Astrocyte (in vitro differentiated cells and primary cell): Measurements from ENCODE around the gene ANXA2. TPM values are rescaled to one million over a fixed set of nuclear protein-coding genes. Genes with fewer than 3 reads are reported as not detected.
A peak's percentile ranks its signal among the peaks of the same experiment; 100 is the strongest.
"Not testable (repeated sequence)": the region's sequence is repeated elsewhere in the genome, so short reads cannot be mapped to it uniquely, and the experiment has no call there.

Experiments
- DNase-seq: peaks from one replicate; pipeline ENCODE4 v3.0.0-alpha.2; 2010; ENCODE audit warnings: low read depth
- FAIRE-seq: peaks from 2 replicates; lab custom pipeline; 2011; peaks lifted over from hg19 to GRCh38; lab: Jason Lieb, UNC
- H2AFZ ChIP-seq: 2 replicates; pipeline ENCODE4 v1.6.0; 2012; ENCODE audit warnings: low read depth, low read length, inconsistent platforms
- H3K27ac ChIP-seq: 2 replicates; pipeline ENCODE4 v1.5.1; 2011; ENCODE audit warnings: low read depth, low read length, inconsistent platforms
- H3K27me3 ChIP-seq: 2 replicates; pipeline ENCODE4 v1.6.0; 2011; ENCODE audit warnings: low read length, inconsistent platforms; ENCODE audit not compliant: insufficient read depth
- H3K36me3 ChIP-seq: 2 replicates; pipeline ENCODE4 v1.5.1; 2011; ENCODE audit warnings: low read length, inconsistent platforms; ENCODE audit not compliant: insufficient read depth
- H3K4me1 ChIP-seq: 2 replicates; pipeline ENCODE4 v1.5.1; 2011; ENCODE audit warnings: low read length, inconsistent platforms; ENCODE audit not compliant: insufficient read depth
- H3K4me2 ChIP-seq: 2 replicates; pipeline ENCODE4 v1.6.0; 2012; ENCODE audit warnings: low read length, inconsistent platforms
- H3K4me3 ChIP-seq: 2 replicates; pipeline ENCODE4 v1.5.1; 2011; ENCODE audit warnings: low read depth, mild to moderate bottlenecking, low read length, inconsistent platforms; ENCODE audit not compliant: insufficient read depth
- H3K79me2 ChIP-seq: 2 replicates; pipeline ENCODE4 v1.6.0; 2012; ENCODE audit warnings: mild to moderate bottlenecking, low read length, inconsistent platforms; ENCODE audit not compliant: insufficient read depth
- H3K9ac ChIP-seq: 2 replicates; pipeline ENCODE4 v1.6.0; 2012; ENCODE audit warnings: mild to moderate bottlenecking, low read length, inconsistent platforms
- H3K9me3 ChIP-seq: 2 replicates; pipeline ENCODE4 v1.5.1; 2012; ENCODE audit warnings: low read depth, mild to moderate bottlenecking, low read length, inconsistent platforms; ENCODE audit not compliant: insufficient read depth
- H4K20me1 ChIP-seq: 2 replicates; pipeline ENCODE4 v1.6.0; 2012; ENCODE audit warnings: low read length, inconsistent platforms; ENCODE audit not compliant: insufficient read depth
- H3K27ac Mint-ChIP-seq: one replicate; pipeline ENCODE4 v1.8.0; 2021; ENCODE audit warnings: mild to moderate bottlenecking, mixed read lengths; ENCODE audit not compliant: unreplicated experiment
- H3K27me3 Mint-ChIP-seq: one replicate; pipeline ENCODE4 v1.8.0; 2021; ENCODE audit warnings: low read depth, mixed read lengths; ENCODE audit not compliant: unreplicated experiment
- H3K36me3 Mint-ChIP-seq: one replicate; pipeline ENCODE4 v1.8.0; 2021; ENCODE audit warnings: low read depth, mixed read lengths; ENCODE audit not compliant: unreplicated experiment
- H3K4me1 Mint-ChIP-seq: one replicate; pipeline ENCODE4 v1.8.0; 2021; ENCODE audit warnings: low read depth, mixed read lengths; ENCODE audit not compliant: unreplicated experiment
- H3K4me3 Mint-ChIP-seq: one replicate; pipeline ENCODE4 v1.8.0; 2021; ENCODE audit warnings: mild to moderate bottlenecking, moderate library complexity, mixed read lengths; ENCODE audit not compliant: unreplicated experiment
- H3K9me3 Mint-ChIP-seq: one replicate; pipeline ENCODE4 v1.8.0; 2021; ENCODE audit warnings: mild to moderate bottlenecking, mixed read lengths; ENCODE audit not compliant: unreplicated experiment
- CTCF ChIP-seq: IDR thresholded peaks from 2 replicates; pipeline ENCODE4 v1.5.1; 2011; ENCODE audit warnings: low read depth, mild to moderate bottlenecking, inconsistent platforms, low read length, moderate library complexity; ENCODE audit not compliant: insufficient read depth
- EZH2 ChIP-seq: IDR thresholded peaks from 2 replicates; pipeline ENCODE4 v1.6.1; 2012; ENCODE audit warnings: mild to moderate bottlenecking, low read length, inconsistent platforms; ENCODE audit not compliant: insufficient read depth
- total RNA-seq: library from RNA; stranded (reverse); gene quantifications from 2 replicates; pipeline ENCODE4 v1.2.1, GENCODE V29; 2021

ANXA2 gene
- total RNA-seq, 1 donor from 2014 or later: 2,599 TPM

GRCh38 chr15:60339236-60339635, 58.5 kb downstream of the ANXA2 start:
- Histone ChIP-seq H3K27me3 (no peaks in the 10 kb centered on the region), H3K4me1 (peaks cover 3% of the 10 kb centered on the region), H3K36me3 (peaks cover 2% of the 10 kb centered on the region), H3K9ac (no peak overlapping the region), H4K20me1 (peaks cover 16% of the 10 kb centered on the region), H3K9me3 (no peaks in the 10 kb centered on the region), H3K4me3 (no peak overlapping the region), H2AFZ (no peak overlapping the region), H3K27ac (no peak overlapping the region), H3K79me2 (no peaks in the 10 kb centered on the region), H3K4me2 (no peak overlapping the region)
- TF ChIP-seq CTCF (no peak), EZH2 (no peak)
- peaks cover 6% of the 10 kb centered on the region for H3K36me3 Mint-ChIP-seq
- H3K4me1 Mint-ChIP-seq: peaks cover 11% of the 10 kb centered on the region
- no peak overlapping the region for H3K27ac Mint-ChIP-seq
- FAIRE-seq (no peak), DNase-seq (no peak)
- H3K27me3 Mint-ChIP-seq: no peaks in the 10 kb centered on the region
- no peaks in the 10 kb centered on the region for H3K9me3 Mint-ChIP-seq
- no peak overlapping the region for H3K4me3 Mint-ChIP-seq

- no peak overlapping the region for H3K4me3 Mint-ChIP-seq
- Histone ChIP-seq H3K4me2 (no peak overlapping the region), H3K36me3 (no peaks in the 10 kb centered on the region), H3K9me3 (no peaks in the 10 kb centered on the region), H3K27me3 (no peaks in the 10 kb centered on the region), H3K4me1 (peaks cover 3% of the 10 kb centered on the region), H3K4me3 (no peak overlapping the region), H3K9ac (no peak overlapping the region), H2AFZ (no peak overlapping the region), H4K20me1 (peaks cover 12% of the 10 kb centered on the region), H3K27ac (no peak overlapping the region), H3K79me2 (no peaks in the 10 kb centered on the region)
- no peaks in the 10 kb centered on the region for H3K27me3 Mint-ChIP-seq
- peaks cover 6% of the 10 kb centered on the region for H3K36me3 Mint-ChIP-seq
- H3K27ac Mint-ChIP-seq: no peak overlapping the region
- peaks cover 11% of the 10 kb centered on the region for H3K4me1 Mint-ChIP-seq
- FAIRE-seq: peak; percentile 47
- no peak for DNase-seq
- no peak for TF ChIP-seq CTCF
- TF ChIP-seq EZH2: no peak
- H3K9me3 Mint-ChIP-seq: no peaks in the 10 kb centered on the region
These were observed 59.0 kb downstream of the ANXA2 start for GRCh38 chr15:60338810-60339209.

GRCh38 chr15:60337076-60337475, 60.7 kb downstream of the ANXA2 start:
- Histone ChIP-seq H3K36me3 (no peaks in the 10 kb centered on the region), H3K9me3 (no peaks in the 10 kb centered on the region), H3K9ac (no peak overlapping the region), H4K20me1 (no peaks in the 10 kb centered on the region), H3K27me3 (no peaks in the 10 kb centered on the region), H3K27ac (no peak overlapping the region), H3K4me2 (no peak overlapping the region), H3K79me2 (no peaks in the 10 kb centered on the region), H3K4me3 (no peak overlapping the region), H2AFZ (no peak overlapping the region), H3K4me1 (no peaks in the 10 kb centered on the region)
- Mint-ChIP-seq H3K27me3 (no peaks in the 10 kb centered on the region), H3K36me3 (peaks cover 5% of the 10 kb centered on the region), H3K9me3 (no peaks in the 10 kb centered on the region), H3K4me1 (peaks cover 7% of the 10 kb centered on the region), H3K27ac (no peak overlapping the region), H3K4me3 (no peak overlapping the region)
- TF ChIP-seq EZH2 (no peak), CTCF (no peak)
- FAIRE-seq (no peak), DNase-seq (no peak)

DNA sequence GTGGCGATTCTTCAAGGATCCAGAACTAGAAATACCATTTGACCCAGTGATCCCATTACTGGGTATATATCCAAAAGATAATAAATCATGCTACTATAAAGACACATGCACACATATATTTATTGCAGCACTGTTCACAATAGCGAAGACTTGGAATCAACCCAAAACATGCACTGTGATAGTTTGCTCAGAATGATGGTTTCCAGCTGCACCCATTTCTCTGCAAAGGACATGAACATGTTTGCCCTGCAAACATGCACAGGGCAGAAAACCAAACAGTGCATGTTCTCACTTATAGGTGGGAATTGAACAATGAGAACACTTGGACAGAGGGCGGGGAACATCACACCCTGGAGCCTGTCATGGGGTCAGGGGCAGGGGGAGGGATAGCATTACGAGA, 62.5 kb downstream of the ANXA2 start:
- not testable (repeated sequence) for H3K36me3 ChIP-seq, H3K9ac ChIP-seq, H3K4me1 Mint-ChIP-seq, H3K4me1 ChIP-seq, H3K27me3 ChIP-seq, H3K9me3 ChIP-seq, H2AFZ ChIP-seq, DNase-seq, H3K4me3 ChIP-seq, H3K27me3 Mint-ChIP-seq, H3K9me3 Mint-ChIP-seq, H3K36me3 Mint-ChIP-seq, FAIRE-seq, H3K79me2 ChIP-seq, H3K4me2 ChIP-seq, H3K4me3 Mint-ChIP-seq, H4K20me1 ChIP-seq, H3K27ac Mint-ChIP-seq, H3K27ac ChIP-seq
